GM12878 (cell line): Measurements from ENCODE around the gene TNRC18. TPM values are rescaled to one million over a fixed set of nuclear protein-coding genes. Genes with fewer than 3 reads are reported as not detected.

ENCODE experiments used
- ATAC-seq: fragments of 200-7000 bp; cut with Tn5 transposase; 3 replicates; pipeline ENCODE4 v1.9.1; 2020; ENCODE audit warnings: mild to moderate bottlenecking, moderate library complexity
- BruUV-seq: library from RNA; stranded (reverse); fragments of 400-500 nt; replicated peaks from 2 replicates; lab custom pipeline; 2021; lab: Mats Ljungman, UMichigan
- CTCF ChIA-PET: fragments of 300-600 bp; sonication (Branson Sonifier 250); formaldehyde crosslinking; extraction: SDS; loops from one replicate; lab custom pipeline; 2021; ENCODE audit warnings: inconsistent platforms; lab: Yijun Ruan, JAX
- POLR2A ChIA-PET: fragments of 350-600 bp; formaldehyde crosslinking; extraction: SDS; loops from one replicate; lab custom pipeline; 2021; ENCODE audit warnings: inconsistent platforms; lab: Charles Lee
- RAD21 ChIA-PET: fragments of 300-600 bp; sonication (Branson Sonifier 250); formaldehyde crosslinking; loops from one replicate; lab custom pipeline; 2023; ENCODE audit warnings: antibody characterized with exemption; ENCODE audit not compliant: unreplicated experiment; lab: Charles Lee
- SMC1A ChIA-PET: fragments of 300-600 bp; sonication (Branson Sonifier 250); formaldehyde crosslinking; loops from one replicate; lab custom pipeline; 2023; ENCODE audit not compliant: unreplicated experiment, uncharacterized antibody; lab: Charles Lee
- DNase-seq: peaks from one replicate; pipeline ENCODE4 v3.0.0-alpha.2; 2011; ENCODE audit warnings: low read depth, low spot score
- FAIRE-seq: peaks from 3 replicates; lab custom pipeline; 2011; peaks lifted over from hg19 to GRCh38; lab: Jason Lieb, UNC
- H2AFZ ChIP-seq: 2 replicates; pipeline ENCODE4 v1.6.0; 2011; ENCODE audit warnings: low read depth, low read length, control low read depth; ENCODE audit not compliant: control insufficient read depth
- H3K27ac ChIP-seq: 2 replicates; pipeline ENCODE4 v1.5.1; 2011; ENCODE audit warnings: control low read depth; ENCODE audit not compliant: control insufficient read depth, insufficient read depth
- H3K27me3 ChIP-seq, 2 experiments: replicated peaks in 1 of 2; 2 replicates each; pipeline versions ENCODE4 v1.6.0 to v1.6.1; 2011; ENCODE audit warnings: low read length in 1 of 2; ENCODE audit not compliant: control insufficient read depth in 2 of 2, insufficient read depth in 2 of 2
- H3K36me3 ChIP-seq, 2 experiments: 2 replicates each; pipeline ENCODE4 v1.5.1; 2011; ENCODE audit warnings: low read length in 1 of 2; ENCODE audit not compliant: control insufficient read depth in 2 of 2, insufficient read depth in 2 of 2
- H3K4me1 ChIP-seq: 2 replicates; pipeline ENCODE4 v1.6.1; 2011; ENCODE audit warnings: mild to moderate bottlenecking, low read length, moderate library complexity, mixed read lengths; ENCODE audit not compliant: control insufficient read depth, insufficient read depth
- H3K4me2 ChIP-seq: 2 replicates; pipeline ENCODE4 v1.6.0; 2011; ENCODE audit warnings: control low read depth; ENCODE audit not compliant: control insufficient read depth, insufficient read depth
- H3K4me3 ChIP-seq: fragments of 200-600 bp; sonication (generic); 2 replicates; pipeline ENCODE4 v1.5.1; 2016
- H3K79me2 ChIP-seq: 2 replicates; pipeline ENCODE4 v1.6.0; 2011; ENCODE audit warnings: low read length; ENCODE audit not compliant: control insufficient read depth, insufficient read depth
- H3K9ac ChIP-seq: 2 replicates; pipeline ENCODE4 v1.8.0; 2011; ENCODE audit warnings: low read length, control low read depth, mixed read lengths; ENCODE audit not compliant: control insufficient read depth, insufficient read depth
- H3K9me3 ChIP-seq: replicated peaks from 3 replicates; pipeline ENCODE4 v1.5.1; 2011; ENCODE audit warnings: mild to moderate bottlenecking, low read length; ENCODE audit not compliant: control insufficient read depth, insufficient read depth
- H4K20me1 ChIP-seq: 2 replicates; pipeline ENCODE4 v1.6.0; 2011; ENCODE audit not compliant: control insufficient read depth, insufficient read depth
- BMI1 ChIP-seq: fragments of 450-650 bp; IDR thresholded peaks from 2 replicates; pipeline ENCODE4 v1.6.1; 2016; ENCODE audit warnings: mild to moderate bottlenecking, moderate library complexity, borderline replicate concordance
- CHD4 ChIP-seq: fragments of 200-600 bp; sonication (generic); IDR thresholded peaks from 2 replicates; pipeline ENCODE4 v1.6.1; 2016; ENCODE audit warnings: mild to moderate bottlenecking
- CREB1 ChIP-seq: IDR thresholded peaks from 2 replicates; pipeline ENCODE4 v1.6.1; 2012; ENCODE audit warnings: low read depth, mild to moderate bottlenecking, inconsistent platforms
- CUX1 ChIP-seq: IDR thresholded peaks from 2 replicates; pipeline ENCODE4 v1.6.1; 2012; ENCODE audit warnings: improper control_type of control experiment, low read depth, low read length; ENCODE audit not compliant: insufficient replicate concordance
- GATAD2B ChIP-seq: fragments of 450-650 bp; conservative IDR thresholded peaks from 2 replicates; pipeline ENCODE4 v1.6.1; 2017; ENCODE audit warnings: low read depth, mild to moderate bottlenecking, moderate library complexity
- MAX ChIP-seq: IDR thresholded peaks from 2 replicates; pipeline ENCODE4 v1.6.1; 2012; ENCODE audit warnings: low read depth, low read length, improper control_type of control experiment
- NBN ChIP-seq: fragments of 450-650 bp; IDR thresholded peaks from 2 replicates; pipeline ENCODE4 v1.6.1; 2016
- NR2C1 ChIP-seq: fragments of 450-650 bp; IDR thresholded peaks from 2 replicates; pipeline ENCODE4 v1.6.1; 2017; ENCODE audit warnings: antibody characterized with exemption, mild to moderate bottlenecking, moderate library complexity
- PBX3 ChIP-seq: IDR thresholded peaks from 2 replicates; pipeline ENCODE4 v1.6.1; 2011; ENCODE audit warnings: mild to moderate bottlenecking, low read depth, low read length, moderate library complexity; ENCODE audit not compliant: insufficient replicate concordance
- POLR2AphosphoS5 ChIP-seq: IDR thresholded peaks from 2 replicates; pipeline ENCODE4 v1.6.1; 2011; ENCODE audit warnings: mild to moderate bottlenecking, low read length, inconsistent platforms
- POU2F2 ChIP-seq: IDR thresholded peaks from 3 replicates; pipeline ENCODE4 v1.6.1; 2011; ENCODE audit warnings: low read depth, mild to moderate bottlenecking, low read length, borderline replicate concordance
- RBBP5 ChIP-seq: fragments of 200-600 bp; sonication (generic); conservative IDR thresholded peaks from 2 replicates; pipeline ENCODE4 v1.6.1; 2016
- SKIL ChIP-seq: fragments of 450-650 bp; IDR thresholded peaks from 2 replicates; pipeline ENCODE4 v1.6.1; 2017; ENCODE audit warnings: mild to moderate bottlenecking, low read depth, inconsistent platforms; ENCODE audit not compliant: poor library complexity, severe bottlenecking
- SREBF1 ChIP-seq: IDR thresholded peaks from 2 replicates; pipeline ENCODE4 v1.6.1; 2012; ENCODE audit warnings: mild to moderate bottlenecking, low read length
- USF1 ChIP-seq: IDR thresholded peaks from 2 replicates; pipeline ENCODE4 v1.6.1; 2011; ENCODE audit warnings: borderline replicate concordance, low read depth, mild to moderate bottlenecking, moderate library complexity, mixed read lengths, low read length; ENCODE audit not compliant: insufficient read depth; ENCODE audit errors: extremely low read length
- ZNF207 ChIP-seq: fragments of 450-650 bp; IDR thresholded peaks from 2 replicates; pipeline ENCODE4 v1.6.1; 2014; ENCODE audit warnings: antibody characterized with exemption, mild to moderate bottlenecking, borderline replicate concordance
- WGBS: methylation state at CpG from one replicate; pipeline ENCODE4 v1.1.6; 2016; ENCODE audit warnings: low lambda C conversion rate; ENCODE audit not compliant: insufficient replicate concordance, insufficient coverage; ENCODE audit errors: missing lambda C conversion rate; 5-methylcytosine and 5-hydroxymethylcytosine counted together
- in situ Hi-C: fragments of 300-500 bp; cut with MboI; formaldehyde crosslinking; loops from 9 replicates; pipeline ENCODE4 v1.14.3; 2018; ENCODE audit warnings: mixed read lengths
- intact Hi-C: fragments of 100-400 bp; cut with micrococcal nuclease; formaldehyde crosslinking; loops from one replicate; pipeline ENCODE4 v1.14.2; 2022; ENCODE audit not compliant: unreplicated experiment
- polyA plus RNA-seq, 11 experiments: library from polyadenylated mRNA; depleted of rRNA in 4 of 11; unstranded in 6 of 11; stranded (reverse) in 5 of 11; fragments of >200 nt; fragmentation: Nextera tagmentation in 4 of 11; fragmentation: Illumina TruSeq in 1 of 11; extraction: Ambion mirVana in 4 of 11; extraction: Trizol in 1 of 11; gene quantifications; 1 replicate in 1 of 11; 2 replicates in 10 of 11; pipeline versions ENCODE4 v1.2.1 to v1.2.3, GENCODE V29; 2011 to 2016; ENCODE audit warnings: inconsistent platforms in 2 of 11, missing spikeins in 2 of 11, low read depth in 1 of 11
- total RNA-seq, 4 experiments: library from RNA; depleted of rRNA in 3 of 4; stranded (reverse); fragments of >200 nt in 3 of 4; fragmentation: Illumina TruSeq in 1 of 4; extraction: Trizol in 1 of 4; gene quantifications; 2 replicates each; pipeline versions ENCODE4 v1.2.1 to v1.2.3, GENCODE V29; 2013 to 2021

TNRC18 gene
- total and polyA plus RNA-seq, 10 of the 15 experiments (the other 5 are each of a cell fraction or from before 2014, with no cell fraction given), result 0.02 to 31.7 (median 5.4) TPM

DNA sequence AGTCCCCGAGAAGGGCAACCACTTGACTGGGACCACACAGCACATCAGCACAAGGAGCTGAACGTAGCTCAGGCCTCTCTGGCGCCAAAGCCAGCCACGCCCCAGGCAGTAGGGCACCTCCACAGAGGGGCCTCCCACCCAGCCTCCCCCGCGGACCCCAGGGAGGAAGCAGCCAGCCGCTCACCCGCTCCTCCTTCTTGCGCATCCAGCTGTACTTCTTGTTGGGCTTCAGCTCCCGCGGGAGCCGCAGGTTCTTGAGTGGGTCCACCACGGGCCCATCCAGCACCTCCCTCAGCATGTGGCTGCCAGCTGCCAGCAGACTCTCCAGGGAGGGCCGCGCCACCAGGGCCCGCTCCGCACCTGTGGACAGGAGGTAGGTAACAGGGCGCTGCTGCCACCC, 61.2 kb downstream of the TNRC18 start:
- in situ Hi-C loops, result no loop called here
- ChIA-PET RAD21 (interaction anchor here (4.3 kb wide), 1 partner anchor 87 kb away, joined by 45 read pairs; no protein-coding TSS in a partner anchor), SMC1A (no interaction called here), POLR2A (no interaction called here), CTCF (interaction anchor here (4.8 kb wide), 1 partner anchor 87 kb away, joined by 60 read pairs; no protein-coding TSS in a partner anchor)
- ATAC-seq, result no peak
- Histone ChIP-seq H3K4me1 (peaks cover 16% of the 10 kb centered on the region), H3K4me2 (no peak overlapping the region), H3K4me3 (no peak overlapping the region), H3K36me3 (peaks cover 18 to 20% of the 10 kb centered on the region in 2 experiments), H4K20me1 (no peaks in the 10 kb centered on the region), H3K9me3 (no peaks in the 10 kb centered on the region), H3K79me2 (no peaks in the 10 kb centered on the region; the same call in none of the 2 replicates), H3K9ac (no peak overlapping the region), H3K27me3 (no peaks in the 10 kb centered on the region), H2AFZ (no peak overlapping the region), H3K27ac (no peak overlapping the region)
- intact Hi-C loops, result loop anchor here (10.0 kb wide), 1 partner anchor 342 kb away; no protein-coding TSS in a partner anchor
- DNase-seq, result no peak
- FAIRE-seq, result no peak
- BruUV-seq, result no TSS peak
- WGBS, result 96% methylated on average over 13 of the region's 18 CpGs
- no peak for TF ChIP-seq PBX3
- no peak for TF ChIP-seq NR2C1
- no peak for TF ChIP-seq USF1
- no peak for TF ChIP-seq POU2F2
- no peak for TF ChIP-seq CHD4
- no peak for TF ChIP-seq MAX
- TF ChIP-seq SREBF1, result no peak
- TF ChIP-seq CREB1, result no peak
- TF ChIP-seq BMI1, result no peak
- TF ChIP-seq POLR2AphosphoS5, result no peak
- TF ChIP-seq CUX1, result no peak
- TF ChIP-seq GATAD2B, result no peak
- TF ChIP-seq ZNF207, result no peak
- TF ChIP-seq RBBP5, result no peak
- no peak for TF ChIP-seq SKIL
- no peak for TF ChIP-seq NBN
